Measurements from ENCODE around the gene ANKMY2.

ANKMY2 gene

GRCh38 chr7:16677978-16678494, 32.5 kb upstream of the ANKMY2 start:
- TF ChIP-seq CTCF (conservative IDR thresholded peaks at IDR 0.05) = no peak
- peak overlapping the region; percentile 31; the same call in 1 of the 2 replicates for H3K27ac ChIP-seq

GRCh38 chr7:16675277-16675676, 29.7 kb upstream of the ANKMY2 start:
- no peak for TF ChIP-seq CTCF (conservative IDR thresholded peaks at IDR 0.05)

GRCh38 chr7:16671811-16672210, 26.3 kb upstream of the ANKMY2 start:
- no peak for TF ChIP-seq CTCF (conservative IDR thresholded peaks at IDR 0.05)
- H3K27ac ChIP-seq = no peak overlapping the region

More at GRCh38 chr7:16675277-16675676, 29.7 kb upstream of the ANKMY2 start:
- no peak overlapping the region for H3K27ac ChIP-seq

GRCh38 chr7:16670731-16671344, 25.3 kb upstream of the ANKMY2 start:
- no peak for TF ChIP-seq CTCF (conservative IDR thresholded peaks at IDR 0.05)
- H3K27ac ChIP-seq = no peak overlapping the region

GRCh38 chr7:16670021-16670420, 24.5 kb upstream of the ANKMY2 start:
- H3K27ac ChIP-seq = no peak overlapping the region
- TF ChIP-seq CTCF (conservative IDR thresholded peaks at IDR 0.05) = no peak

- no peak overlapping the region for H3K27ac ChIP-seq
Measured at GRCh38 chr7:16669581-16669980, 24.0 kb upstream of the ANKMY2 start.

GRCh38 chr7:16668978-16669377, 23.4 kb upstream of the ANKMY2 start:
- TF ChIP-seq CTCF (conservative IDR thresholded peaks at IDR 0.05) = no peak
- H3K27ac ChIP-seq = no peak overlapping the region

More at GRCh38 chr7:16669581-16669980, 24.0 kb upstream of the ANKMY2 start:
- TF ChIP-seq CTCF (conservative IDR thresholded peaks at IDR 0.05) = no peak
